H1 (cell line): ENCODE data around the gene CYREN. TPM values are rescaled to one million over a fixed set of nuclear protein-coding genes. Genes with fewer than 3 reads are reported as not detected.

Source experiments
- BACH1 ChIP-seq: IDR thresholded peaks from 2 replicates; pipeline ENCODE4 v1.6.1; 2012; ENCODE audit warnings: low read length, improper control_type of control experiment
- JUND ChIP-seq: IDR thresholded peaks from 2 replicates; pipeline ENCODE4 v1.6.1; 2011; ENCODE audit warnings: mild to moderate bottlenecking, improper control_type of control experiment, low read length
- POU5F1 ChIP-seq: IDR thresholded peaks from 2 replicates; pipeline ENCODE4 v1.6.1; 2011; ENCODE audit warnings: low read depth, mild to moderate bottlenecking, low read length, moderate library complexity
- RNF2 ChIP-seq: fragments of 200-900, 300-1000 bp; sonication (generic); IDR thresholded peaks from 2 replicates; pipeline ENCODE4 v1.7.1; 2016; ENCODE audit warnings: borderline replicate concordance, low read depth, mild to moderate bottlenecking, antibody characterized with exemption, low read length; ENCODE audit not compliant: poor library complexity, severe bottlenecking; ENCODE audit errors: missing control alignments
- TAF7 ChIP-seq: optimal IDR thresholded peaks from 2 replicates; pipeline ENCODE3; 2011; ENCODE audit warnings: low read depth, mild to moderate bottlenecking, inconsistent platforms, low read length, moderate library complexity, borderline replicate concordance
- polyA plus RNA-seq, 7 experiments: library from polyadenylated mRNA; depleted of rRNA in 3 of 7; stranded (reverse) in 5 of 7; unstranded in 2 of 7; fragments of >200 nt in 5 of 7; fragments of 200-250 nt in 2 of 7; gene quantifications; 1 replicate in 5 of 7; 2 replicates in 1 of 7; 4 replicates in 1 of 7; pipeline versions ENCODE4 v1.2.1 to v1.2.3, GENCODE V29; 2011 to 2013; ENCODE audit warnings: missing spikeins in 2 of 7, mixed read lengths in 2 of 7
- total RNA-seq: library from RNA; stranded (reverse); fragmentation: NEBNext Ultra II Directional; extraction: Animal tissue kit (Norgen Biotek cat#: 25700); gene quantifications from 2 replicates; pipeline ENCODE4 v1.2.1, GENCODE V29; 2021
- TF ChIP-seq, protein P1 (sequence below): fragments of 300-600 bp; sonication (generic); IDR thresholded peaks from 2 replicates; pipeline ENCODE4 v1.7.1; 2012; ENCODE audit warnings: low read length, moderate library complexity, mild to moderate bottlenecking, inconsistent platforms; ENCODE audit not compliant: insufficient replicate concordance
- TF ChIP-seq, protein P2 (sequence below): IDR thresholded peaks from 2 replicates; pipeline ENCODE4 v1.6.1; 2012; ENCODE audit warnings: low read length, inconsistent platforms
- TF ChIP-seq, protein P3 (sequence below): IDR thresholded peaks from 2 replicates; pipeline ENCODE4 v1.6.1; 2012; ENCODE audit warnings: inconsistent platforms

Gene CYREN
- total and polyA plus RNA-seq, 2 of the 8 experiments (the other 6 are each of a cell fraction or from before 2014, with no cell fraction given): 25.1 to 46.2 TPM

DNA sequence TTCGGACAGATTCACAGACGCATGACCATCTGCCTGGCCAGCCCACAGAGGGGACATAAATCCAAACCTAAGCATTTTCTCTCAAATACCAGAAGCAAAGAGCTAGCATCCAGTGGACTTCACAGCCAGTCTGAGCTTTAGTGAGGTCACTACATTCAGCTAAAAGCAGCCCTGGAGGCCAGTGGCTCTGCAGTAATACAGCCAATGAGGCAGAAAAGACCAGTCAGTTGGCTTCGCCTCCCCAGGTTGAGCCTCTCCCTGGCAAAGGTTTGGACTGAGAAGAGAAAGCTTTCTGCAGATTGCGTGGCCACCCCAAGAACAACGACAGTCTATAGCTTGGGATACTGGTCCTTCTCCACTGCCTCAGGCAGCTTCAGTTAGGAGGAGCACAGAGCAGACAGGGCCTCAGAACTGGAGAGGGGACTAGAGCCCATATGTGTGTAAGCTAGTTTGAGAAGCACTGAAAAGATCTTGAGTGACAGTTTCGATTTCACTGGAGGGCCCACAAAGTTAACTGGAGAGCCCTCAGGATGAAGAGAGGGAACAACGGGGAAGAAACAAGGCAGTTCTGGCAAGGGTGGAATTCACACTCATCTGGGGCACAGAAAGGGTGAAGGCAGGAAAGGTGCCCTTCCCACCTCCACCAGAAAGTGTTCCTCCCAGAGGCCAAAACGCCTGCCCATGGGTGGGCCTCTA, 37.0 kb upstream of the CYREN start (continued):
- TF ChIP-seq, protein P1, sequence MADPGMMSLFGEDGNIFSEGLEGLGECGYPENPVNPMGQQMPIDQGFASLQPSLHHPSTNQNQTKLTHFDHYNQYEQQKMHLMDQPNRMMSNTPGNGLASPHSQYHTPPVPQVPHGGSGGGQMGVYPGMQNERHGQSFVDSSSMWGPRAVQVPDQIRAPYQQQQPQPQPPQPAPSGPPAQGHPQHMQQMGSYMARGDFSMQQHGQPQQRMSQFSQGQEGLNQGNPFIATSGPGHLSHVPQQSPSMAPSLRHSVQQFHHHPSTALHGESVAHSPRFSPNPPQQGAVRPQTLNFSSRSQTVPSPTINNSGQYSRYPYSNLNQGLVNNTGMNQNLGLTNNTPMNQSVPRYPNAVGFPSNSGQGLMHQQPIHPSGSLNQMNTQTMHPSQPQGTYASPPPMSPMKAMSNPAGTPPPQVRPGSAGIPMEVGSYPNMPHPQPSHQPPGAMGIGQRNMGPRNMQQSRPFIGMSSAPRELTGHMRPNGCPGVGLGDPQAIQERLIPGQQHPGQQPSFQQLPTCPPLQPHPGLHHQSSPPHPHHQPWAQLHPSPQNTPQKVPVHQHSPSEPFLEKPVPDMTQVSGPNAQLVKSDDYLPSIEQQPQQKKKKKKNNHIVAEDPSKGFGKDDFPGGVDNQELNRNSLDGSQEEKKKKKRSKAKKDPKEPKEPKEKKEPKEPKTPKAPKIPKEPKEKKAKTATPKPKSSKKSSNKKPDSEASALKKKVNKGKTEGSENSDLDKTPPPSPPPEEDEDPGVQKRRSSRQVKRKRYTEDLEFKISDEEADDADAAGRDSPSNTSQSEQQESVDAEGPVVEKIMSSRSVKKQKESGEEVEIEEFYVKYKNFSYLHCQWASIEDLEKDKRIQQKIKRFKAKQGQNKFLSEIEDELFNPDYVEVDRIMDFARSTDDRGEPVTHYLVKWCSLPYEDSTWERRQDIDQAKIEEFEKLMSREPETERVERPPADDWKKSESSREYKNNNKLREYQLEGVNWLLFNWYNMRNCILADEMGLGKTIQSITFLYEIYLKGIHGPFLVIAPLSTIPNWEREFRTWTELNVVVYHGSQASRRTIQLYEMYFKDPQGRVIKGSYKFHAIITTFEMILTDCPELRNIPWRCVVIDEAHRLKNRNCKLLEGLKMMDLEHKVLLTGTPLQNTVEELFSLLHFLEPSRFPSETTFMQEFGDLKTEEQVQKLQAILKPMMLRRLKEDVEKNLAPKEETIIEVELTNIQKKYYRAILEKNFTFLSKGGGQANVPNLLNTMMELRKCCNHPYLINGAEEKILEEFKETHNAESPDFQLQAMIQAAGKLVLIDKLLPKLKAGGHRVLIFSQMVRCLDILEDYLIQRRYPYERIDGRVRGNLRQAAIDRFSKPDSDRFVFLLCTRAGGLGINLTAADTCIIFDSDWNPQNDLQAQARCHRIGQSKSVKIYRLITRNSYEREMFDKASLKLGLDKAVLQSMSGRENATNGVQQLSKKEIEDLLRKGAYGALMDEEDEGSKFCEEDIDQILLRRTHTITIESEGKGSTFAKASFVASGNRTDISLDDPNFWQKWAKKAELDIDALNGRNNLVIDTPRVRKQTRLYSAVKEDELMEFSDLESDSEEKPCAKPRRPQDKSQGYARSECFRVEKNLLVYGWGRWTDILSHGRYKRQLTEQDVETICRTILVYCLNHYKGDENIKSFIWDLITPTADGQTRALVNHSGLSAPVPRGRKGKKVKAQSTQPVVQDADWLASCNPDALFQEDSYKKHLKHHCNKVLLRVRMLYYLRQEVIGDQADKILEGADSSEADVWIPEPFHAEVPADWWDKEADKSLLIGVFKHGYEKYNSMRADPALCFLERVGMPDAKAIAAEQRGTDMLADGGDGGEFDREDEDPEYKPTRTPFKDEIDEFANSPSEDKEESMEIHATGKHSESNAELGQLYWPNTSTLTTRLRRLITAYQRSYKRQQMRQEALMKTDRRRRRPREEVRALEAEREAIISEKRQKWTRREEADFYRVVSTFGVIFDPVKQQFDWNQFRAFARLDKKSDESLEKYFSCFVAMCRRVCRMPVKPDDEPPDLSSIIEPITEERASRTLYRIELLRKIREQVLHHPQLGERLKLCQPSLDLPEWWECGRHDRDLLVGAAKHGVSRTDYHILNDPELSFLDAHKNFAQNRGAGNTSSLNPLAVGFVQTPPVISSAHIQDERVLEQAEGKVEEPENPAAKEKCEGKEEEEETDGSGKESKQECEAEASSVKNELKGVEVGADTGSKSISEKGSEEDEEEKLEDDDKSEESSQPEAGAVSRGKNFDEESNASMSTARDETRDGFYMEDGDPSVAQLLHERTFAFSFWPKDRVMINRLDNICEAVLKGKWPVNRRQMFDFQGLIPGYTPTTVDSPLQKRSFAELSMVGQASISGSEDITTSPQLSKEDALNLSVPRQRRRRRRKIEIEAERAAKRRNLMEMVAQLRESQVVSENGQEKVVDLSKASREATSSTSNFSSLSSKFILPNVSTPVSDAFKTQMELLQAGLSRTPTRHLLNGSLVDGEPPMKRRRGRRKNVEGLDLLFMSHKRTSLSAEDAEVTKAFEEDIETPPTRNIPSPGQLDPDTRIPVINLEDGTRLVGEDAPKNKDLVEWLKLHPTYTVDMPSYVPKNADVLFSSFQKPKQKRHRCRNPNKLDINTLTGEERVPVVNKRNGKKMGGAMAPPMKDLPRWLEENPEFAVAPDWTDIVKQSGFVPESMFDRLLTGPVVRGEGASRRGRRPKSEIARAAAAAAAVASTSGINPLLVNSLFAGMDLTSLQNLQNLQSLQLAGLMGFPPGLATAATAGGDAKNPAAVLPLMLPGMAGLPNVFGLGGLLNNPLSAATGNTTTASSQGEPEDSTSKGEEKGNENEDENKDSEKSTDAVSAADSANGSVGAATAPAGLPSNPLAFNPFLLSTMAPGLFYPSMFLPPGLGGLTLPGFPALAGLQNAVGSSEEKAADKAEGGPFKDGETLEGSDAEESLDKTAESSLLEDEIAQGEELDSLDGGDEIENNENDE: no peak
- TF ChIP-seq POU5F1: no peak
- TF ChIP-seq, protein P2, sequence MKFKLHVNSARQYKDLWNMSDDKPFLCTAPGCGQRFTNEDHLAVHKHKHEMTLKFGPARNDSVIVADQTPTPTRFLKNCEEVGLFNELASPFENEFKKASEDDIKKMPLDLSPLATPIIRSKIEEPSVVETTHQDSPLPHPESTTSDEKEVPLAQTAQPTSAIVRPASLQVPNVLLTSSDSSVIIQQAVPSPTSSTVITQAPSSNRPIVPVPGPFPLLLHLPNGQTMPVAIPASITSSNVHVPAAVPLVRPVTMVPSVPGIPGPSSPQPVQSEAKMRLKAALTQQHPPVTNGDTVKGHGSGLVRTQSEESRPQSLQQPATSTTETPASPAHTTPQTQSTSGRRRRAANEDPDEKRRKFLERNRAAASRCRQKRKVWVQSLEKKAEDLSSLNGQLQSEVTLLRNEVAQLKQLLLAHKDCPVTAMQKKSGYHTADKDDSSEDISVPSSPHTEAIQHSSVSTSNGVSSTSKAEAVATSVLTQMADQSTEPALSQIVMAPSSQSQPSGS: no peak
- TF ChIP-seq BACH1: no peak
- no peak for TF ChIP-seq JUND
- TF ChIP-seq TAF7: no peak
- TF ChIP-seq, protein P3, sequence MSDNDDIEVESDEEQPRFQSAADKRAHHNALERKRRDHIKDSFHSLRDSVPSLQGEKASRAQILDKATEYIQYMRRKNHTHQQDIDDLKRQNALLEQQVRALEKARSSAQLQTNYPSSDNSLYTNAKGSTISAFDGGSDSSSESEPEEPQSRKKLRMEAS: no peak
- no peak for TF ChIP-seq RNF2
